Measurements from ENCODE around the gene TAF4. TPM values are rescaled to one million over a fixed set of nuclear protein-coding genes. Genes with fewer than 3 reads are reported as not detected.

The TAF4 gene
- total and polyA plus RNA-seq, 2 donors (not counting 3 experiments of a cell fraction or from before 2014, with no cell fraction given): 6.1 to 19.5 TPM

- BruUV-seq (replicated peaks): no TSS peak
- H2AFZ ChIP-seq (ENCODE audit: low read depth, low read length): no peak overlapping the region
- no peak for TF ChIP-seq GATA2 (IDR thresholded peaks at IDR 0.05; ENCODE audit: insufficient read depth, insufficient read length, low read depth, low read length)
- no peak for TF ChIP-seq JUN (IDR thresholded peaks at IDR 0.05; ENCODE audit: borderline replicate concordance, insufficient read depth, insufficient read length, low read depth)
- TF ChIP-seq MAX (IDR thresholded peaks at IDR 0.05; ENCODE audit: insufficient read depth, insufficient read length): no peak
- dilution Hi-C loops (cut with MboI; ENCODE audit: extremely low pct_ligation_motif_present, low sequenced_read_pairs) (no loop called here), intact Hi-C loops (cut with micrococcal nuclease) (no loop called here)
- ChIA-PET CTCF (interaction anchor here (1.1 kb wide), 1 partner anchor 29 kb away, joined by 3 read pairs; no protein-coding TSS in a partner anchor), POLR2A (no interaction called here)
- no peak for DNase-seq (ENCODE audit: low read depth, low spot score)
- H3K4me1 ChIP-seq (ENCODE audit: control insufficient read depth, extremely low read depth, insufficient read depth, low read length): no peaks in the 10 kb centered on the region
- H3K27me3 ChIP-seq (ENCODE audit: control insufficient read depth in 2 of 2, insufficient read depth in 2 of 2, low read length in 2 of 2): no peaks in the 10 kb centered on the region
- peaks cover 77% of the 10 kb centered on the region for H3K79me2 ChIP-seq (ENCODE audit: control insufficient read depth, insufficient read depth, low read length)
- H3K9ac ChIP-seq (replicated peaks; ENCODE audit: extremely low read depth, insufficient read depth, low read length): no peak overlapping the region
- no peaks in the 10 kb centered on the region for H4K20me1 ChIP-seq (replicated peaks; ENCODE audit: control insufficient read depth, extremely low read depth, insufficient read depth, low read length)
- no peak for FAIRE-seq
- no peak overlapping the region for H3K4me2 ChIP-seq (ENCODE audit: insufficient read depth, low read length)
- no peaks in the 10 kb centered on the region for H3K36me3 ChIP-seq (ENCODE audit: control insufficient read depth in 2 of 2, extremely low read depth in 1 of 2, insufficient read depth in 2 of 2, low read length in 2 of 2)
- no peak overlapping the region for H3K4me3 ChIP-seq (replicated peaks in 1 of 3; ENCODE audit: insufficient read depth in 1 of 3, low read depth in 1 of 3, low read length in 3 of 3)
- no peaks in the 10 kb centered on the region for H3K9me1 ChIP-seq (replicated peaks; ENCODE audit: control insufficient read depth, extremely low read depth, insufficient read depth, low read length)
- H3K27ac ChIP-seq (ENCODE audit: insufficient read depth, low read depth, low read length): no peak overlapping the region
- H3K9me3 ChIP-seq (replicated peaks; ENCODE audit: control insufficient read depth, insufficient read depth, low read length): no peaks in the 10 kb centered on the region
Measured at GRCh38 chr20:62054451-62054953, 11.2 kb downstream of the TAF4 start.

- Histone ChIP-seq H2AFZ (ENCODE audit: low read depth, low read length) (no peak overlapping the region), H3K4me3 (replicated peaks in 1 of 3; ENCODE audit: insufficient read depth in 1 of 3, low read depth in 1 of 3, low read length in 3 of 3) (no peak overlapping the region), H3K36me3 (ENCODE audit: control insufficient read depth in 2 of 2, extremely low read depth in 1 of 2, insufficient read depth in 2 of 2, low read length in 2 of 2) (no peaks in the 10 kb centered on the region), H3K79me2 (ENCODE audit: control insufficient read depth, insufficient read depth, low read length) (peaks cover 77% of the 10 kb centered on the region), H3K27me3 (ENCODE audit: control insufficient read depth in 2 of 2, insufficient read depth in 2 of 2, low read length in 2 of 2) (no peaks in the 10 kb centered on the region), H3K4me1 (ENCODE audit: control insufficient read depth, extremely low read depth, insufficient read depth, low read length) (no peaks in the 10 kb centered on the region), H3K4me2 (ENCODE audit: insufficient read depth, low read length) (no peak overlapping the region), H3K9me1 (replicated peaks; ENCODE audit: control insufficient read depth, extremely low read depth, insufficient read depth, low read length) (no peaks in the 10 kb centered on the region), H4K20me1 (replicated peaks; ENCODE audit: control insufficient read depth, extremely low read depth, insufficient read depth, low read length) (no peaks in the 10 kb centered on the region), H3K9me3 (replicated peaks; ENCODE audit: control insufficient read depth, insufficient read depth, low read length) (no peaks in the 10 kb centered on the region), H3K27ac (ENCODE audit: insufficient read depth, low read depth, low read length) (no peak overlapping the region), H3K9ac (replicated peaks; ENCODE audit: extremely low read depth, insufficient read depth, low read length) (no peak overlapping the region)
- FAIRE-seq (no peak), DNase-seq (ENCODE audit: low read depth, low spot score) (no peak)
- CTCF ChIA-PET: interaction anchor here (1.1 kb wide), 1 partner anchor 28 kb away, joined by 3 read pairs; no protein-coding TSS in a partner anchor
- no TSS peak for BruUV-seq (replicated peaks)
- intact Hi-C loops (cut with micrococcal nuclease): no loop called here
- TF ChIP-seq CTCF (IDR thresholded peaks at IDR 0.05; ENCODE audit: extremely low read depth in 1 of 2, insufficient read depth in 1 of 2, low read depth in 1 of 2, low read length in 2 of 2) (no peak), MAX (IDR thresholded peaks at IDR 0.05; ENCODE audit: insufficient read depth, insufficient read length) (no peak), MYC (IDR thresholded peaks at IDR 0.05; ENCODE audit: low read depth, low read length) (no peak), EZH2 (IDR thresholded peaks at IDR 0.05; ENCODE audit: borderline replicate concordance, low read depth, low read length, severe bottlenecking) (no peak), JUN (IDR thresholded peaks at IDR 0.05; ENCODE audit: borderline replicate concordance, insufficient read depth, insufficient read length, low read depth) (no peak), FOS (IDR thresholded peaks at IDR 0.05; ENCODE audit: borderline replicate concordance, insufficient read depth, low read length) (no peak), POLR2AphosphoS5 (IDR thresholded peaks at IDR 0.05; ENCODE audit: insufficient read depth, low read depth, low read length) (no peak), GATA2 (IDR thresholded peaks at IDR 0.05; ENCODE audit: insufficient read depth, insufficient read length, low read depth, low read length) (no peak), POLR2A (IDR thresholded peaks at IDR 0.05; ENCODE audit: low read depth, low read length) (no peak)
- dilution Hi-C loops (cut with MboI; ENCODE audit: extremely low pct_ligation_motif_present, low sequenced_read_pairs): no loop called here
- POLR2A ChIA-PET: no interaction called here
Measured at GRCh38 chr20:62053465-62054196, 12.1 kb downstream of the TAF4 start.

Measured in endothelial cell of umbilical vein (primary cell).